AG09319 (cell line): Measurements from ENCODE around the gene ADA.

Source experiments
- DNase-seq: peaks from one replicate; pipeline ENCODE4 v3.0.0-alpha.2; 2010; ENCODE audit warnings: low read depth; ENCODE audit errors: extremely low read depth
- TF ChIP-seq, protein P1 (sequence below): IDR thresholded peaks from 2 replicates; pipeline ENCODE4 v1.5.1; 2011; ENCODE audit warnings: low read depth, mild to moderate bottlenecking, inconsistent platforms, low read length, moderate library complexity

The ADA gene

DNA sequence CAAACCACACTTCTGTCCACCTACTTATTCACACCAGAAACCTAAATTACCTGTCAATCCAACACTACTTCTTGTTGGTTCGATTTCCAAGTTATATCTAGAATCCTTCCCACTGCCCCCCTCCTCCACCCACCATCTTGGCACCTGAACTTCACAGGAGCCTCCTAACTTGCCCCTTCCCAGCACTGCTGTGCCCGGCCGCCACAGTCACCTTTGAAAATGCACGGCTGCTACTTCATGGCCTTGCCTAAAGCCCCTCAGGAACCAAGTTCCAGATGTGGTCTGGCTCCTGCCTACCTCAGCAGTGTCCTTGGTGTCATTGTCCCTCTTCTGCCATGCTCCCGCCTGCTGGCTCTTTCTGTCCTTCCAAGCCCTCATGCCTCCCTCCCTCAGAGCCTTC is 37.9 kb downstream of the ADA start:
- TF ChIP-seq, protein P1, sequence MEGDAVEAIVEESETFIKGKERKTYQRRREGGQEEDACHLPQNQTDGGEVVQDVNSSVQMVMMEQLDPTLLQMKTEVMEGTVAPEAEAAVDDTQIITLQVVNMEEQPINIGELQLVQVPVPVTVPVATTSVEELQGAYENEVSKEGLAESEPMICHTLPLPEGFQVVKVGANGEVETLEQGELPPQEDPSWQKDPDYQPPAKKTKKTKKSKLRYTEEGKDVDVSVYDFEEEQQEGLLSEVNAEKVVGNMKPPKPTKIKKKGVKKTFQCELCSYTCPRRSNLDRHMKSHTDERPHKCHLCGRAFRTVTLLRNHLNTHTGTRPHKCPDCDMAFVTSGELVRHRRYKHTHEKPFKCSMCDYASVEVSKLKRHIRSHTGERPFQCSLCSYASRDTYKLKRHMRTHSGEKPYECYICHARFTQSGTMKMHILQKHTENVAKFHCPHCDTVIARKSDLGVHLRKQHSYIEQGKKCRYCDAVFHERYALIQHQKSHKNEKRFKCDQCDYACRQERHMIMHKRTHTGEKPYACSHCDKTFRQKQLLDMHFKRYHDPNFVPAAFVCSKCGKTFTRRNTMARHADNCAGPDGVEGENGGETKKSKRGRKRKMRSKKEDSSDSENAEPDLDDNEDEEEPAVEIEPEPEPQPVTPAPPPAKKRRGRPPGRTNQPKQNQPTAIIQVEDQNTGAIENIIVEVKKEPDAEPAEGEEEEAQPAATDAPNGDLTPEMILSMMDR, result no peak
- DNase-seq, result no peak

DNA sequence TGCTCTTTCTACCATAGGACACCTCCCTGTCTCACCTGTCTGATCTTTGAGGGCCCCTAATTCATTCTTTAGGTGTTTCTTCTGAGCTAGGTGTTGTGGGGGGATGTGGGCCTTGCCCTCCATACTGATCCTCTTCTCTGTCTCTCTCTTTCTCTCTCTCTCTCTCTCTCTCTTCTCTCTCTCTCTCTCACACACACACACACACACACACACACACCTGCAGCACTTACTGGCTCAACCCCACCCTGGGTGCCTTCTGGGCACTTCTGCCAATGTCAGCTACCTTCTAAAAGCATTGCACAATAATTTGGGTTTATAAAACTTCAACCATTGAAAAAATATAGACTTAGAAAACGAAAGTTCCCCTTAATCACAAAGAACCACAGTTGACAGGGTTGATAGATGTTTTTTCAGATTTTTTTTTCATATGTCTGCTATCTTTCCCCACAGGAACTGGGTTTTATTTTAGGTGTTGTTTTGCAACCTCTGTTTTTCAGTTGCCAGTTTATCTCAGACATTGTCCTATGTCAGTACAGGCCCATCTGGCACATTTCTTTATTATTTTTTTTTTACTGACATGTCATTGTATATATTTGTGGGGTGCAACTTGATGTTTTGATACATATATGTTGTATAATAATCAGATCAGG is 41.1 kb downstream of the ADA start:
- TF ChIP-seq, protein P1, result no peak
- DNase-seq, result no peak

DNA sequence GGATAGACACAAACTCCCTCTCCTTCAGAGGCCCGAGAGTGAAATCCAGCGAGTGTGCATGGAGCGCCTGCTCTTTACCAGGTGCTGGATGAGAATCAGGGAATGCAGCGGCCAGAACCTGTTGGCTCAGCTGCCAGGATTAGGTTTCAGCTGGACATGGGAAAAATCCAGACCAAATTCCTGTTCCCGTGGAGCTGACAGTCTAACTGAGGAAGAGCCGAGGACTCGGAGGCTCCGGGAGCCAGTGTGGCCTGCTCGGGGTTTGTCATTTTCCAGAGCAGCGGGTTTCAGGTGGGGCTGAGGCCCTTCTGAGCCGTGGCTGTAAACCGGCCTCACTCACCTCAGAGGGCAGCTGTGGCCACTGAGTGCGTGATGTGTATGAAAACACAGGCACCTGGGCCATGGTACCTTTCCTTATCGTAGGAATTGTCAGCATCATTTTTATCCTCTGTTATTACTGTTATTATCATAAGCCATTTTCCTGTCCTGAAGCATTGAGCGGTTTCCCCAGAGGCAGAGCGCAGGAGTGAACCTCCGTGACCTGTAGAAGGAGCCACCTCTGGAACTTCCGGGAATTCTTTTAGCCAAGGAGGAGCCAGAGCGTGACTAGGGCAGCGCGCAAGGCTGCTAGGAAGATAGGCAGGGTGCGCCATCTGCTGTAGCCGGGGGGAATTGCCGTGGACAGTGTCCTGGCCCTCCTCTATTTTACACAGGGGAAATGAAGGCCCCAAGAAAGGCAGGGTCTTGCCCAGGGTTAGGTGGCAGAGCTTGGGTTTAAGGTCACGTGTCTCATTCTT is 41.8 kb downstream of the ADA start:
- peak; percentile 59 for DNase-seq
- TF ChIP-seq, protein P1, result peak; percentile 100

DNA sequence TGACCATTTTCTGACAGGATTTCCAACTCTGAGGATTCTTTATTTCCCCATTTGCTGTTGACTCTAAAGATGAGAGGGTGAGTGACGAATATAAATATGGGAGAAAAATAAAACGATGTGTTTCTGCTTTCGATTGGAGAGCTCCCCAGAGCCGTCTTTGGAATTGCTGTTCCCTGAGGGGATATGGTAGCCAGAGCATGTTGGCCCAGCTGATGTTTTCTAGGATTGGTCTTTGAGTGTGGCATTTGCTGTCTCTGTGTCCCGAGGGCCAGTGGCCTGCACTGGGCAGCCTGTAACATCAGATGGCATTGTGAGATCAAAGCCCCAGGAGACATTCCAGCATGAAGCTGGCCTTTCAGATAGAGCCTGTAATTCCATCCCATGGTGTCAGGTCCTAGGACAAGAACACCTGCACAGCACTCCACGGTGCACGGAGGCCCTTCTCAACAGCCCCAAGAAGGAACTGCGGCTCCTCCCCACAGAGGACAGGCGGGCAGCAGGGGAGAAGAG is 42.4 kb downstream of the ADA start:
- DNase-seq, result no peak
- TF ChIP-seq, protein P1, result no peak

DNA sequence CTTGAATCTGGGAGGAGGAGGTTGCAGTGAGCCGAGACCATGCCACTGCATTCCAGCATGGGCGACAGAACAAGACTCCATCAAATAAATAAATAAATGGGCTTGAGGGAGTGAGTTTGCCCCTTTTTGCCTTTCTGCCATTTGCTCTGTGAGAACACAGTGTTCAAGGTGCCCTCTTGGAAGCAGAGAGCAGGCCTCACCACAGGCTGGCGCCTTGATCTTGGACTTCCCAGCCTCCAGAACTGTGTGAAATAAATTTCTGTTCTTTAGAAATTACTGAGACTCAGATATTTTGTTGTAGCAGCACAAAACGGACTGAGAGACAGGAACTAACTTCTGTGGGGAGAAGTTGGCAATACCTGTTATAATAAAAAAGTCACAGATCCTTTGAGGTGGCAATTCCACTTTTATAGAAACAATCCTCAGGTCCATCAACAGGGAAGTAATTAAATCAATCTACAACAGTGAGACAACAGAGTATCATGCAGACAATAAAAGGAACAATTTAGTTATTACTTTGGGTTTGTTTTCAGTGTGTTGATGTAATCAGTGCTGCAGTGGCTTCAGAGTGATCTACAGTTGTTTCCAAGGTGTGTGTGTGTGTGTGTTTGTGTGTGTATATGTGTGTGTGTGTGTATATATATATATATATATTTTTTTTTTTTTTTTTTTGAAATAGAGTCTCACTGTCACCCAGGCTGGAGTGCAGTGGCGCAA is 44.6 kb downstream of the ADA start:
- TF ChIP-seq, protein P1, result no peak
- no peak for DNase-seq

DNA sequence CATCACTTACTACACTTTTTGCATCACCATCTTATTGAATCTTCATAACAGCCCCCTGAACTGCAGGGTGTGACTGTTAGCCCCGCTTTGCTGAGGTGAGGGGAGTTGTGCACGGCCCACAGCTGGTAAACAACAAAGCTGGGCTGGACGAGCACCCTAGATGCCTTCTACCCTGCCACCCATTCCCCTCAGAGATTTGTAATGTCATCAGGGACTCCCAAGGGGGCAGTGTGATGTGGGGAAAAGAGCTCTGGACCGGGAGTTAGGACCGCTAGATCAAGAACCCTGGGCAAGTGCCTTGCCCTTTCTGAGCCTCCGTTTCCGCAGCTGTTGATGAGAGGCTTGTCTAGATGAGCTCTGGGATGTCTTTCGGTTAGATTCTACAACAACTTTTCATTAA is 48.2 kb downstream of the ADA start:
- TF ChIP-seq, protein P1, result no peak
- no peak for DNase-seq
